ENCODE results near the gene CD47. TPM values are rescaled to one million over a fixed set of nuclear protein-coding genes. Genes with fewer than 3 reads are reported as not detected.

CD47 gene
- total RNA-seq, 3 donors from 2014 or later: 68.5 to 83.0 (median 73.2) TPM

DNA sequence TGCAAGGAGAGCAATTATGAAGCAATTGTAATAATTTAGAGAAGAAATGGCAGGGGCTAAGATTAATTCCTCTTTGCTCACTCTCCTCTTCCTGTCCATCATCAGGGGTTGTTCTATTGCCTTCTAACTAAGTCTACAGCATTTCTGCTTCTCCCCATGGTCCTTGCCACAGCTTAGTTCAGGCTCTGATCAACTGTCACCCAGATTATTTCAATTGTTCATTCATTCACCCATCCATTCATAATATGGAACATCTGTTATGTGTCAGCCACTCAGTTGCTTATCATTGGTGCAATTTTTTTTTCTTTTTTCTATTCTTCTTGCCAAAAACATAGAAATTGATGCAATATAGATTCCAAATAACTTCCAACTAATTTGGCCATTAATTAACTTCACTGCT is 93.2 kb downstream of the CD47 start:
- Histone ChIP-seq H3K9me3 (no peaks in the 10 kb centered on the region), H3K4me1 (ENCODE audit: low read depth) (peaks cover 6% of the 10 kb centered on the region), H3K36me3 (ENCODE audit: low read depth) (no peaks in the 10 kb centered on the region), H3K4me3 (no peak overlapping the region)
- DNase-seq (no peak), ATAC-seq (no peak)
- intact Hi-C loops (cut with DNase I, micrococcal nuclease): no loop called here
- TF ChIP-seq CTCF (IDR thresholded peaks at IDR 0.05): no peak

GRCh38 chr3:107995823-107996222 is 95.0 kb downstream of the CD47 start:
- DNase-seq (no peak), ATAC-seq (no peak)
- H3K36me3 ChIP-seq (ENCODE audit: low read depth): no peaks in the 10 kb centered on the region
- no peak overlapping the region for H3K4me3 ChIP-seq
- TF ChIP-seq CTCF (IDR thresholded peaks at IDR 0.05): no peak
- no peaks in the 10 kb centered on the region for H3K4me1 ChIP-seq (ENCODE audit: low read depth)
- intact Hi-C loops (cut with DNase I, micrococcal nuclease): no loop called here
- H3K9me3 ChIP-seq: no peaks in the 10 kb centered on the region

DNA sequence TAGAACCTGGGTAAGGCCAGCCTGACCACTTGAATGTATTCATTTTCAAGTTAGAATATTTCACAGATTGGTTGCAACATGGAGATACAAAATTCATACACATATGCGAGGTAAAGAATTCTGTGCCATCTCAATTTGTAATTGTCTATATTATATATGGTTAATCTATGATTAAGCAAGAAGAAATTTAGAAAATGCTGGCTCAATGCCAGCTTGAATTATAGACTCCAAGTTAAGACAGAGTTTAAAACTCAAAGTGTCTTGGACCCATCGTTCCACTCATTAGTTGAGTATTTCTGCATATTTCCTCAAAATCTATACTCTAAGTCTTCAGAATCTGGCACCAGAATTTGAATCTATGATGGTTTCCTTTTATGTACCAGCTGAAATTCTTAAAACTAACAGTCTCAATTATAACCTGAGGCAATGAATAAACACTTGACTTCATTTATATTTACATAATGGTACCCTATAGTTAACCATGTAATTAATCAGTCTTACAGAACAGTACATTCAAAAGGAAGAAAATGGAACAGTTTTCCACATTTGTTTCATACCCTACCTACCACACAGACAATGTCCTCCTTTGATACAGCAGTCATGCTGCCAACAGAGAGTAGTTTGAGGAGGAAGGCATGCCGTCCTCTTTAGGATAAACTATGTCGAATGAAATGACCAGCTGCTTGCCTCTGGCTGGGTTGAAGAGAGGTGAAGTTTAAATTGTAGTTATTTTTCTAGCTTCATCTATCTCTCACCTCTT is 95.7 kb downstream of the CD47 start:
- ATAC-seq (no peak), DNase-seq (no peak)
- Histone ChIP-seq H3K9me3 (no peaks in the 10 kb centered on the region), H3K36me3 (ENCODE audit: low read depth) (no peaks in the 10 kb centered on the region), H3K4me1 (ENCODE audit: low read depth) (no peaks in the 10 kb centered on the region), H3K4me3 (no peak overlapping the region)
- intact Hi-C loops (cut with DNase I, micrococcal nuclease): no loop called here
- TF ChIP-seq CTCF (IDR thresholded peaks at IDR 0.05): no peak

DNA sequence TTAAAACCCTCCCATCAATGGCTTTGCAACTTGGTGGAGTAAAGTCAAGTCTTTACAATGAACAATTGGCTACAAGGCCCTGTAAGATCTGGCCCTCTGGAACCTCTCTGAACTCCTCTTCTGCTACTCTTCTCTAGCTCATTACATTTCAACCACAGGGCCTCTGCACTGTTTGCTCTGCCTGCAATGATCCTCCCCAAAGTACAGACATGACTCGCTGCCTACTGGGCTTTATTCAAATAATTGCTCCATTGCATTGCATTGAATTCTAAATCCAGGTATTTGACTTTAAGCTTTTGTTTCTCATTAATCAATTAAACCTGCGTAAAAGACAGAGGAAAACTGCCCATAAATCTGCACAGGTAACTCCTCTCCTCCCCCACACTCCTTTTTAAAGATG is 96.7 kb downstream of the CD47 start:
- intact Hi-C loops (cut with DNase I, micrococcal nuclease): no loop called here
- DNase-seq (no peak), ATAC-seq (no peak)
- no peaks in the 10 kb centered on the region for H3K36me3 ChIP-seq (ENCODE audit: low read depth)
- TF ChIP-seq CTCF (IDR thresholded peaks at IDR 0.05): no peak
- H3K4me3 ChIP-seq: no peak overlapping the region
- H3K9me3 ChIP-seq: no peaks in the 10 kb centered on the region
- H3K4me1 ChIP-seq (ENCODE audit: low read depth): peaks cover 4% of the 10 kb centered on the region

DNA sequence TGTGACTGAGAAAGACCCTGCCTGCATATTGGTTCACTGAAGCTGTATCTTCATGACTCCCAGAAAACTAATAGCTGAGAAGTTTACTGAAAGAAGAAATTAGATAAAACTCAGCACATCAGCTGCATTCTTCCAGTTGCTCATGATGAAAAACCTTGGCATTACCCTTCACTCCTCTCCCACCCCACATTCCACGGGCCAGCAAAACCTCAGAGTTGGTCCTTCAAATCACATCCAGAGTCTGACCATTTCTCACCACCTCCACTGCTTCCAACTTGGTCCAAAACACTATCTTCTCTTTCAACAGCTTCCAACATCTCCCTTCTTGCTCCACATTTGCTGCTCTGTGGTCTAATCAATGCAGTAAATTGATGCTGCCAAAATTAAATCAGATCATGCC is 97.1 kb downstream of the CD47 start:
- ATAC-seq: no peak
- H3K36me3 ChIP-seq (ENCODE audit: low read depth): no peaks in the 10 kb centered on the region

More for the DNA sequence above, 97.1 kb downstream of the CD47 start:
- Histone ChIP-seq H3K9me3 (no peaks in the 10 kb centered on the region), H3K4me1 (ENCODE audit: low read depth) (peaks cover 8% of the 10 kb centered on the region), H3K4me3 (no peak overlapping the region)
- no peak for TF ChIP-seq CTCF (IDR thresholded peaks at IDR 0.05)
- no peak for DNase-seq
- intact Hi-C loops (cut with DNase I, micrococcal nuclease): no loop called here

Other genes with a start within 250 kb of the CD47 start
- 10 to 100 TPM; 45.4 to 62.9 (median 50.9) TPM for gene IFT57, start 131.4 kb upstream of the CD47 start, total RNA-seq
- gene HHLA2, start 205.5 kb upstream of the CD47 start, total RNA-seq: 100 to 1,000 TPM in 2 of 3 donors, 10 to 100 TPM in 1; 98.2 to 276 (median 169) TPM

Measured in mucosa of descending colon (tissue), 3 donors.